SU-DHL-6 (cell line): Measurements from ENCODE around the gene CYP4F11.

Source experiments
- EZH2phosphoT487 ChIP-seq: fragments of 200-600 bp; sonication (generic), shearing (Covaris generic); conservative IDR thresholded peaks from 2 replicates; pipeline ENCODE4 v1.6.1; 2018; ENCODE audit warnings: mild to moderate bottlenecking, antibody characterized with exemption, low read length, moderate library complexity, mixed read lengths
- TF ChIP-seq, protein P1 (sequence below): fragments of 200-600 bp; sonication (generic); IDR thresholded peaks from one replicate; pipeline ENCODE4 v1.5.1; 2017; ENCODE audit warnings: antibody characterized with exemption, mild to moderate bottlenecking, low read length, moderate library complexity; ENCODE audit not compliant: insufficient read depth, poor library complexity, severe bottlenecking

DNA sequence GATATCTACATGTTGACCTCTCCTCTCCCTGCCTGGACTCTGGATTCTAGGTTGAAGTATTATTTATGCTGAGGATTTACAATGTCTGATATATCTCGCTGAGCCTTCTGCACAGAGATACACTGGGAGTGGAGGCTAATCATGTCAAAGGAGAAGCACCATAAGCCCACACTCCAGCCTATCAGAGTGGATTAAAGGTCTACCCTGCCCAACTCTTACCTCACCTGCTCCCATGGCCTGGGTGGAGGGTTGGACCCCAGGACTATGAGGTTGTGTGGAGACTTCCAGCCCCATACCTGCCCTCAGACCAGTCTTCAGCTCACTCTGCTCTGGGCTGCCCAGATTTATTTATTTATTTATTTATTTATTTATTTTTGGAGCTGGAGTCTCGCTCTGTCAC, 29.9 kb upstream of the CYP4F11 start:
- TF ChIP-seq, protein P1, sequence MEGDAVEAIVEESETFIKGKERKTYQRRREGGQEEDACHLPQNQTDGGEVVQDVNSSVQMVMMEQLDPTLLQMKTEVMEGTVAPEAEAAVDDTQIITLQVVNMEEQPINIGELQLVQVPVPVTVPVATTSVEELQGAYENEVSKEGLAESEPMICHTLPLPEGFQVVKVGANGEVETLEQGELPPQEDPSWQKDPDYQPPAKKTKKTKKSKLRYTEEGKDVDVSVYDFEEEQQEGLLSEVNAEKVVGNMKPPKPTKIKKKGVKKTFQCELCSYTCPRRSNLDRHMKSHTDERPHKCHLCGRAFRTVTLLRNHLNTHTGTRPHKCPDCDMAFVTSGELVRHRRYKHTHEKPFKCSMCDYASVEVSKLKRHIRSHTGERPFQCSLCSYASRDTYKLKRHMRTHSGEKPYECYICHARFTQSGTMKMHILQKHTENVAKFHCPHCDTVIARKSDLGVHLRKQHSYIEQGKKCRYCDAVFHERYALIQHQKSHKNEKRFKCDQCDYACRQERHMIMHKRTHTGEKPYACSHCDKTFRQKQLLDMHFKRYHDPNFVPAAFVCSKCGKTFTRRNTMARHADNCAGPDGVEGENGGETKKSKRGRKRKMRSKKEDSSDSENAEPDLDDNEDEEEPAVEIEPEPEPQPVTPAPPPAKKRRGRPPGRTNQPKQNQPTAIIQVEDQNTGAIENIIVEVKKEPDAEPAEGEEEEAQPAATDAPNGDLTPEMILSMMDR = no peak
- no peak for TF ChIP-seq EZH2phosphoT487
